ENCODE results near the gene FAM168A.
A peak's percentile ranks its signal among the peaks of the same experiment; 100 is the strongest.

The FAM168A gene

GRCh38 chr11:73597956-73598718, at the start of gene FAM168A:
FAM168A (minus strand) TSS chr11:73598112; CDS start chr11:73468474, 129,638 bp downstream.
- DNase-seq (ENCODE audit: low read depth in 3 of 3), result peak; percentile 83 to 89 (median 86)

GRCh38 chr11:73647459-73648100, 49.7 kb upstream of the FAM168A start:
- DNase-seq (ENCODE audit: low read depth in 3 of 3), result peak; percentile 80 to 88 (median 83)

- no peak for DNase-seq (ENCODE audit: low read depth in 3 of 3)
Measured at GRCh38 chr11:73645972-73646631, 48.2 kb upstream of the FAM168A start, which contains the start of gene PLEKHB1. PLEKHB1 (plus strand) TSS chr11:73646581; CDS start chr11:73646609, 28 bp downstream.

- DNase-seq (ENCODE audit: low read depth in 3 of 3), result no peak
Measured at GRCh38 chr11:73645121-73645969, 47.4 kb upstream of the FAM168A start.

- no peak for DNase-seq (ENCODE audit: low read depth in 3 of 3)
Measured at GRCh38 chr11:73641668-73642067, 43.8 kb upstream of the FAM168A start.

GRCh38 chr11:73640592-73640991, 42.7 kb upstream of the FAM168A start:
- DNase-seq (ENCODE audit: low read depth in 3 of 3), result no peak

- DNase-seq (ENCODE audit: low read depth in 3 of 3), result no peak
Measured at GRCh38 chr11:73637012-73637411, 39.1 kb upstream of the FAM168A start.

GRCh38 chr11:73636249-73636648, 38.3 kb upstream of the FAM168A start:
- DNase-seq (ENCODE audit: low read depth in 3 of 3), result no peak

GRCh38 chr11:73635721-73636120, 37.8 kb upstream of the FAM168A start:
- no peak for DNase-seq (ENCODE audit: low read depth in 3 of 3)

GRCh38 chr11:73633999-73634398, 36.1 kb upstream of the FAM168A start:
- DNase-seq (ENCODE audit: low read depth in 3 of 3), result no peak

- no peak for DNase-seq (ENCODE audit: low read depth in 3 of 3)
Measured at GRCh38 chr11:73632996-73633395, 35.1 kb upstream of the FAM168A start.

GRCh38 chr11:73629907-73630306, 32.0 kb upstream of the FAM168A start:
- DNase-seq (ENCODE audit: low read depth in 3 of 3), result no peak

- DNase-seq (ENCODE audit: low read depth in 3 of 3), result peak; percentile 32 to 55 (median 53)
Measured at GRCh38 chr11:73625696-73626318, 27.9 kb upstream of the FAM168A start.

GRCh38 chr11:73623686-73624085, 25.8 kb upstream of the FAM168A start:
- no peak for DNase-seq (ENCODE audit: low read depth in 3 of 3)

GRCh38 chr11:73622926-73623593, 25.1 kb upstream of the FAM168A start:
- no peak for DNase-seq (ENCODE audit: low read depth in 3 of 3)

GRCh38 chr11:73614591-73614990, 16.7 kb upstream of the FAM168A start:
- no peak for DNase-seq (ENCODE audit: low read depth in 3 of 3)

- no peak for DNase-seq (ENCODE audit: low read depth in 3 of 3)
Measured at GRCh38 chr11:73612601-73613140, 14.8 kb upstream of the FAM168A start.

GRCh38 chr11:73598719-73599379, 937 bp upstream of the FAM168A start:
- no peak for DNase-seq (ENCODE audit: low read depth in 3 of 3)

- DNase-seq (ENCODE audit: low read depth in 3 of 3), result peak in 2 of 3 experiments; percentile 0 to 1
Measured at GRCh38 chr11:73597336-73597955, 466 bp downstream of the FAM168A start.

All from stimulated activated CD4-positive, alpha-beta T cell treated with anti-CD3 and anti-CD28 coated beads, TNF-alpha, amount 100 ng/mL, for 4 hours (primary cell).